ENCODE results near the gene RPP25L. TPM values are rescaled to one million over a fixed set of nuclear protein-coding genes. Genes with fewer than 3 reads are reported as not detected.

The RPP25L gene
- polyA plus RNA-seq, 3 donors, result 20.1 to 42.3 (median 39.4) TPM

DNA sequence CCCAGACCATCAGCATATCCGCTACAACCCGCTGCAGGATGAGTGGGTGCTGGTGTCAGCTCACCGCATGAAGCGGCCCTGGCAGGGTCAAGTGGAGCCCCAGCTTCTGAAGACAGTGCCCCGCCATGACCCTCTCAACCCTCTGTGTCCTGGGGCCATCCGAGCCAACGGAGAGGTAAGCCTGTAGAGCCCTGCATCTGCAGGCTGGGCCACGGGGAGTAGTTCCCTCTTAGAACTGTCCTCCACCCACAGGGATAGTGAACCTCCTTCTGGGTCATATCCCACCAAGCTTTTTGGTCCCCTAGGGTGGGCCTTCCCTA lies 35.1 kb upstream of the RPP25L start:
- peak overlapping the region; percentile 78 to 93 (median 87) for H3K27ac Mint-ChIP-seq
- Histone ChIP-seq H3K36me3 (replicated peaks in 1 of 2; ENCODE audit: control insufficient read depth in 1 of 2, insufficient read depth in 2 of 2, low read length in 2 of 2) (peaks cover 18 to 30% of the 10 kb centered on the region in 2 donors), H4K20me1 (ENCODE audit: insufficient read depth, low read length) (peaks cover 14% of the 10 kb centered on the region), H3K4me3 (replicated peaks in 1 of 3; ENCODE audit: low read depth in 2 of 3, low read length in 3 of 3) (peak overlapping the region; percentile 83 to 90 (median 85)), H3K4me2 (replicated peaks; ENCODE audit: extremely low read depth, low read length, poor library complexity, severe bottlenecking) (peak overlapping the region; percentile 95), H3K27me3 (ENCODE audit: control insufficient read depth in 2 of 2, insufficient read depth in 2 of 2, low read length in 2 of 2) (no peaks in the 10 kb centered on the region), H2AFZ (ENCODE audit: insufficient read depth, low read depth, low read length, poor library complexity, severe bottlenecking) (peak overlapping the region; percentile 91), H3K9ac (ENCODE audit: insufficient read depth, low read length, poor library complexity, severe bottlenecking) (peak overlapping the region; percentile 77), H3K9me3 (replicated peaks in 1 of 2; ENCODE audit: control insufficient read depth in 1 of 2, insufficient read depth in 1 of 2, low read length in 2 of 2) (no peaks in the 10 kb centered on the region), H3K79me2 (ENCODE audit: insufficient read depth, low read length) (peaks cover 4% of the 10 kb centered on the region), H3K4me1 (ENCODE audit: control insufficient read depth in 1 of 2, insufficient read depth in 2 of 2, low read length in 2 of 2) (peaks cover 21 to 30% of the 10 kb centered on the region in 2 donors), H3K27ac (ENCODE audit: low read depth in 1 of 2, low read length in 2 of 2) (peak overlapping the region; percentile 75 to 83)
- H3K36me3 Mint-ChIP-seq, result peaks cover 34 to 40% of the 10 kb centered on the region in 2 donors
- WGBS (ENCODE audit: insufficient coverage), result 0% methylated on average over 8 of the region's 8 CpGs
- TF ChIP-seq, protein P1, sequence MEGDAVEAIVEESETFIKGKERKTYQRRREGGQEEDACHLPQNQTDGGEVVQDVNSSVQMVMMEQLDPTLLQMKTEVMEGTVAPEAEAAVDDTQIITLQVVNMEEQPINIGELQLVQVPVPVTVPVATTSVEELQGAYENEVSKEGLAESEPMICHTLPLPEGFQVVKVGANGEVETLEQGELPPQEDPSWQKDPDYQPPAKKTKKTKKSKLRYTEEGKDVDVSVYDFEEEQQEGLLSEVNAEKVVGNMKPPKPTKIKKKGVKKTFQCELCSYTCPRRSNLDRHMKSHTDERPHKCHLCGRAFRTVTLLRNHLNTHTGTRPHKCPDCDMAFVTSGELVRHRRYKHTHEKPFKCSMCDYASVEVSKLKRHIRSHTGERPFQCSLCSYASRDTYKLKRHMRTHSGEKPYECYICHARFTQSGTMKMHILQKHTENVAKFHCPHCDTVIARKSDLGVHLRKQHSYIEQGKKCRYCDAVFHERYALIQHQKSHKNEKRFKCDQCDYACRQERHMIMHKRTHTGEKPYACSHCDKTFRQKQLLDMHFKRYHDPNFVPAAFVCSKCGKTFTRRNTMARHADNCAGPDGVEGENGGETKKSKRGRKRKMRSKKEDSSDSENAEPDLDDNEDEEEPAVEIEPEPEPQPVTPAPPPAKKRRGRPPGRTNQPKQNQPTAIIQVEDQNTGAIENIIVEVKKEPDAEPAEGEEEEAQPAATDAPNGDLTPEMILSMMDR (IDR thresholded peaks at IDR 0.05), result no peak
- H3K27me3 Mint-ChIP-seq (ENCODE audit: low read depth in 3 of 3), result no peaks in the 10 kb centered on the region
- peaks cover 33% of the 10 kb centered on the region for H3K4me1 Mint-ChIP-seq
- peak in 1 of 3 donors; percentile 11 for DNase-seq
- peak overlapping the region; percentile 90 to 92 for H3K4me3 Mint-ChIP-seq
- peaks cover 0 to 2% (median 0%) of the 10 kb centered on the region in 7 donors for H3K9me3 Mint-ChIP-seq
- intact Hi-C loops (cut with micrococcal nuclease), result no loop called here

DNA sequence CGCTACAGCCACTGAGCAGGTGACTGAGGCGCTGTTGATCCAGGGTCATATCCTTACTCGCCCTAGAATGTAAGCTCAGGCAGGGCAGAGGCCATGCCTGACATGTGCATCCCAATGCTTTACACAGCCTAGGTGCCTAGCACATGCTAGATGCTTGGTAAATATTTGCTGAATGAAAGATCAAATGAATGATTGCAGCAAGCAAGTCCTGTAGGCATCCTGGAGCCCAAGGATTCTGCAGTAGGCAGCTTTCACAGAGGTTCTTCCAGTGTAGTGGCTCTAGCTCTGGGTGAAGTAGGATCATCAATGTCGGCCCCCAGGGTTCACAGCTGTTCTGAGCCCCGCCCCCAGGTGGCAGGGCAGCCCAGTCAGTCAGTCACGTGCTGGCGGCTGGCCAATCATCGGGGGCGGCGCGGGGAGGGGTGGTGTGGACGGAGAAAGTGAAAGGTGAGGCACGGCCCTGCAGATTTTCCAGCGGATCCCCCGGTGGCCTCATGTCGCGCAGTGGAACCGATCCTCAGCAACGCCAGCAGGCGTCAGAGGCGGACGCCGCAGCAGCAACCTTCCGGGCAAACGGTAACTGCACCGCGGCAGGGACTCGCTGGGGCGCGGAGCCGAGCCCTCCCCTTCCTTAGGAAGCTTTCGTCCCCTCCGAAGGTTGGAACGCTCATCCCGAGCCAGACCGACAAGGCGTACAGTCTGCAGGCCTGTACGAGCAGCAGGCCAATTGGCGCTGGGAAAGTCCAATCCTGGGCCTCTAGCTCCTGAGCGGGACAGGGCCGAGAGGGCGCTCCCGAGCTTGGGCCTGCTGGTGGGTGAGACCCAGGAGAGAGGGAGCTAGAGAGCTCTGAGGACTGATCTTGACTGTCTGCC lies 34.5 kb upstream of the RPP25L start, which contains the start of gene GALT:
GALT (plus strand) TSS at position 465 of the 873 bp plus-strand sequence; CDS start at position 495, 30 bp downstream.
- Histone ChIP-seq H4K20me1 (ENCODE audit: insufficient read depth, low read length) (peaks cover 14% of the 10 kb centered on the region), H3K27ac (ENCODE audit: low read depth in 1 of 2, low read length in 2 of 2) (peak within 1 kb of the TSS; percentile 75 to 83), H3K4me3 (replicated peaks in 1 of 3; ENCODE audit: low read depth in 2 of 3, low read length in 3 of 3) (peak within 1 kb of the TSS; percentile 83 to 90 (median 85)), H3K4me2 (replicated peaks; ENCODE audit: extremely low read depth, low read length, poor library complexity, severe bottlenecking) (peak within 1 kb of the TSS; percentile 95), H3K79me2 (ENCODE audit: insufficient read depth, low read length) (peaks cover 4% of the 10 kb centered on the region), H2AFZ (ENCODE audit: insufficient read depth, low read depth, low read length, poor library complexity, severe bottlenecking) (peak within 1 kb of the TSS; percentile 91), H3K4me1 (ENCODE audit: control insufficient read depth in 1 of 2, insufficient read depth in 2 of 2, low read length in 2 of 2) (peaks cover 21 to 26% of the 10 kb centered on the region in 2 donors), H3K36me3 (replicated peaks in 1 of 2; ENCODE audit: control insufficient read depth in 1 of 2, insufficient read depth in 2 of 2, low read length in 2 of 2) (peaks cover 18 to 30% of the 10 kb centered on the region in 2 donors), H3K9me3 (replicated peaks in 1 of 2; ENCODE audit: control insufficient read depth in 1 of 2, insufficient read depth in 1 of 2, low read length in 2 of 2) (no peaks in the 10 kb centered on the region), H3K27me3 (ENCODE audit: control insufficient read depth in 2 of 2, insufficient read depth in 2 of 2, low read length in 2 of 2) (no peaks in the 10 kb centered on the region), H3K9ac (ENCODE audit: insufficient read depth, low read length, poor library complexity, severe bottlenecking) (peak within 1 kb of the TSS; percentile 77)
- Mint-ChIP-seq H3K27me3 (ENCODE audit: low read depth in 3 of 3) (no peaks in the 10 kb centered on the region), H3K36me3 (peaks cover 34 to 36% of the 10 kb centered on the region in 2 donors), H3K4me3 (peak within 1 kb of the TSS; percentile 90 to 92), H3K4me1 (peaks cover 31% of the 10 kb centered on the region), H3K27ac (peak within 1 kb of the TSS; percentile 78 to 93 (median 87)), H3K9me3 (peaks cover 0 to 2% (median 0%) of the 10 kb centered on the region in 7 donors)
- peak; percentile 84 to 89 (median 86) for DNase-seq
- 1% methylated on average over 41 of the region's 43 CpGs for WGBS (ENCODE audit: insufficient coverage)
- TF ChIP-seq, protein P1 (IDR thresholded peaks at IDR 0.05), result peak; percentile 34
- intact Hi-C loops (cut with micrococcal nuclease), result no loop called here
